Thyroid gland (tissue), 4 donors: ENCODE results near the gene HHLA2. TPM values are rescaled to one million over a fixed set of nuclear protein-coding genes. Genes with fewer than 3 reads are reported as not detected.
A peak's percentile ranks its signal among the peaks of the same experiment; 100 is the strongest.

Experiments
- DNase-seq, 2 donors: peaks; one replicate each; pipeline ENCODE4 v3.0.0-alpha.2; 2019
- H3K27ac ChIP-seq, 3 donors: fragments of 200-600 bp; sonication (generic); 1 replicate in 2 of 3; 2 replicates in 1 of 3; pipeline ENCODE4 v1.5.1; 2016 to 2019; ENCODE audit warnings: mild to moderate bottlenecking in 1 of 3, moderate library complexity in 1 of 3
- H3K27me3 ChIP-seq: fragments of 200-600 bp; sonication (generic); one replicate; pipeline ENCODE4 v1.5.1; 2019
- H3K36me3 ChIP-seq, 2 donors: fragments of 200-600 bp; sonication (generic); one replicate each; pipeline ENCODE4 v1.5.1; 2016 to 2019
- H3K4me1 ChIP-seq, 2 donors: fragments of 200-600 bp; sonication (generic); one replicate each; pipeline ENCODE4 v1.5.1; 2017 to 2019
- H3K4me3 ChIP-seq, 3 donors: fragments of 200-600 bp; sonication (generic); replicated peaks in 1 of 3; 1 replicate in 2 of 3; 2 replicates in 1 of 3; pipeline ENCODE4 v1.5.1; 2016; ENCODE audit warnings: mild to moderate bottlenecking in 1 of 3
- H3K9me3 ChIP-seq: fragments of 200-600 bp; sonication (generic); one replicate; pipeline ENCODE4 v1.5.1; 2017
- POLR2A ChIP-seq, 2 donors: fragments of 450-650 bp; IDR thresholded peaks; one replicate each; pipeline ENCODE4 v1.6.1; 2017; ENCODE audit warnings: antibody characterized with exemption in 2 of 2, mild to moderate bottlenecking in 2 of 2, moderate library complexity in 1 of 2
- WGBS, 2 donors: methylation state at CpG; one replicate each; pipeline ENCODE4 v1.1.5; 2017; 5-methylcytosine and 5-hydroxymethylcytosine counted together
- intact Hi-C: fragments of 100-400 bp; cut with DNase I; formaldehyde crosslinking; loops from one replicate; pipeline ENCODE4 v1.15.1; 2023
- total RNA-seq, 4 donors: library from RNA; depleted of rRNA; stranded (reverse); fragments of >200 nt; gene quantifications; one replicate each; pipeline ENCODE4 v1.2.3, GENCODE V29; 2016
- TF ChIP-seq, protein P1 (sequence below), 6 experiments: fragments of 200-600 bp in 3 of 6; fragments of 450-650 bp in 3 of 6; sonication (generic) in 3 of 6; IDR thresholded peaks; one replicate each; pipeline ENCODE4 v1.5.1; 2016 to 2019; ENCODE audit warnings: antibody characterized with exemption in 6 of 6, mild to moderate bottlenecking in 2 of 6, inconsistent platforms in 1 of 6, moderate library complexity in 1 of 6

The HHLA2 gene
- total RNA-seq, 4 donors from 2014 or later = not detected

DNA sequence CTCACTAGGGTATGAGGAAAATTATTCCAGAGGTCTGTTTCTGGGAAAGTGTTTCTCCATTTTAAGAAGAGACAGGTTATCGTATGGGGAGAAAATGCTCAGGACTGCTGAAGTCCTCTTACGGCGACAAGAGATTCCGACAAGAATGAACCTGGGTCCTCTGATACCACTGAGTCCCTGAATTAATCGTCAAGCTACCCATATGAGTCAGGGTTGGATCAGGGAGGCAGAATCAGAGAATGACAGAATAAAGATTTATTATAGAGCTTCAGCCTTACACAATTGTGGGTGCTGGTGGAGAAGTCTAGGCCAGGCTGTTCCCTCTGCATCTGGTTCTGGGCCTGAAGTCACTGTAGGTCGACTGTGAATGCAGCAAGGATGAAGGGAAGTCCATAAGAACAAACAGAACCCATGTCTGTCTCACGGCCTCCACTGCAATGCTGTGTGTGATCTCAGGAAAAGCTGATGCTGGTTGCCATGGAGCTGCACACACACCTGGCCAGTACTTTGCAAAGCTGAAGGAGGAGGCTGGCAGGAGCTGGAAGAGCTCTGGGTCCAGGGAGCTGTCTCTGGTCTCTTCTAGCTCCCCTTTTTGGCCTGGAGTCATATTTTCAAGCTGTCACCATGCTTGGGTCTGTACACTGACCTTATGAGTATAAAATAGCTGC, 83.9 kb downstream of the HHLA2 start:
- intact Hi-C loops = no loop called here
- Histone ChIP-seq H3K4me1 (peaks cover 6 to 12% of the 10 kb centered on the region in 2 donors), H3K4me3 (no peak overlapping the region), H3K9me3 (no peaks in the 10 kb centered on the region), H3K27me3 (no peaks in the 10 kb centered on the region), H3K27ac (no peak overlapping the region), H3K36me3 (no peaks in the 10 kb centered on the region)
- TF ChIP-seq POLR2A (IDR thresholded peaks at IDR 0.05) = no peak
- TF ChIP-seq, protein P1, sequence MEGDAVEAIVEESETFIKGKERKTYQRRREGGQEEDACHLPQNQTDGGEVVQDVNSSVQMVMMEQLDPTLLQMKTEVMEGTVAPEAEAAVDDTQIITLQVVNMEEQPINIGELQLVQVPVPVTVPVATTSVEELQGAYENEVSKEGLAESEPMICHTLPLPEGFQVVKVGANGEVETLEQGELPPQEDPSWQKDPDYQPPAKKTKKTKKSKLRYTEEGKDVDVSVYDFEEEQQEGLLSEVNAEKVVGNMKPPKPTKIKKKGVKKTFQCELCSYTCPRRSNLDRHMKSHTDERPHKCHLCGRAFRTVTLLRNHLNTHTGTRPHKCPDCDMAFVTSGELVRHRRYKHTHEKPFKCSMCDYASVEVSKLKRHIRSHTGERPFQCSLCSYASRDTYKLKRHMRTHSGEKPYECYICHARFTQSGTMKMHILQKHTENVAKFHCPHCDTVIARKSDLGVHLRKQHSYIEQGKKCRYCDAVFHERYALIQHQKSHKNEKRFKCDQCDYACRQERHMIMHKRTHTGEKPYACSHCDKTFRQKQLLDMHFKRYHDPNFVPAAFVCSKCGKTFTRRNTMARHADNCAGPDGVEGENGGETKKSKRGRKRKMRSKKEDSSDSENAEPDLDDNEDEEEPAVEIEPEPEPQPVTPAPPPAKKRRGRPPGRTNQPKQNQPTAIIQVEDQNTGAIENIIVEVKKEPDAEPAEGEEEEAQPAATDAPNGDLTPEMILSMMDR (IDR thresholded peaks at IDR 0.05) = no peak
- 81 to 93% methylated on average over 7 of the region's 7 CpGs for WGBS, 2 donors
- DNase-seq = no peak

DNA sequence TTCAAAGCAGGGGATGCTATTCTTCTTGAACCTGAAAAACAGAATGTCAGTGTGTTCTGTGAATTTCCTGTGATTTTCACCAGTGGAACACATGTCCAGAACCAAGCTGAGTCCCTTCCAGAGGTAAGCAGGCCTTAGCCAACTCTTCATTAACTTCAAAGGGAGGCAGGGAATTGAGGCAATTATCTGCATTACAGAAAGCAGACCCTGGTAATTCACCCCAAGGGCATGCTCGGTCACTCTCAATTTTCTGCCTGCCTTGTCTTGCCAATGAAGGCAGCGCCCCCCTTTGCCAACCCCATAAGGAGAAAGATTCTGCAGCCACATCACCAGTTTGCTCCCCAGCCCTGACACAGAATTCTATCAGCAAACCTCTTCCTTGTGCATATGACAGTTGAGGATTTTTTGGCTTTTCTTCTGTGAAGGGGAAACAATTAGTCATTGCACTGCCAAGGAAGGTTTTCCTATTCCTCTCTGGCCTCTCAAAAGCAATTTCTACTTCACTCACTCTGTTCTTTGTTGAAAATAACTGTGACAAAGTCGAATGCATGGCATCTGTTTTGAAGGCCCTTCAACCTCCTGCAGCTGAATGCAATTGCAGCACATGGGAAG, 85.3 kb downstream of the HHLA2 start:
- intact Hi-C loops = no loop called here
- H3K36me3 ChIP-seq = no peaks in the 10 kb centered on the region
- WGBS, 2 donors = 75 to 76% methylated on average over 3 of the region's 3 CpGs

DNA sequence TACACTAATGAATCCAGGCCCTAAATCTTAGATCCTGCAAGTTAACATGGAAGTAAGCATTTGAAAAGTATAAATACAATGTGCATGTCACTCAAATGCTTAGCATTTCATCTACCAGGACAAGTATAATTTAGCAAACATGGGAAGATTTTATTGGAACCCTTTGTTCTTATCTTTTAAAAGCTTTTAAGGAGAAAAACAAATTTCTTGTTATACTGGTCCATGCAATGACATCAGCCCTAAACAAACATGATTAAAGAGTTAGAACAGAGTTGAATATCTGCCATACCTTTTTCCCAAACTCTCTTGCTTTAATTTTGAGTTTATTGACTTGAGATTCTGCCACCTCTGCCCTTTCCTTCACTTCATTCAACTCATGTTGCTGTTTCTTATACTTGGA, 87.0 kb downstream of the HHLA2 start:
- peak overlapping the region in 2 of 3 donors; percentile 28 to 30 for H3K27ac ChIP-seq
- peaks cover 13 to 20% of the 10 kb centered on the region in 2 donors for H3K4me1 ChIP-seq
- H3K36me3 ChIP-seq = no peaks in the 10 kb centered on the region
- TF ChIP-seq, protein P1 (IDR thresholded peaks at IDR 0.05) = no peak
- no peak for TF ChIP-seq POLR2A (IDR thresholded peaks at IDR 0.05)
- H3K9me3 ChIP-seq = no peaks in the 10 kb centered on the region
- intact Hi-C loops = no loop called here
- no peaks in the 10 kb centered on the region for H3K27me3 ChIP-seq
- no peak for DNase-seq
- no peak overlapping the region for H3K4me3 ChIP-seq

More for the DNA sequence above, 85.3 kb downstream of the HHLA2 start:
- no peaks in the 10 kb centered on the region for H3K27me3 ChIP-seq
- H3K4me1 ChIP-seq = peaks cover 6 to 12% of the 10 kb centered on the region in 2 donors
- TF ChIP-seq, protein P1 (IDR thresholded peaks at IDR 0.05) = no peak
- no peak for TF ChIP-seq POLR2A (IDR thresholded peaks at IDR 0.05)
- no peaks in the 10 kb centered on the region for H3K9me3 ChIP-seq
- no peak overlapping the region for H3K4me3 ChIP-seq
- no peak overlapping the region for H3K27ac ChIP-seq
- no peak for DNase-seq

- WGBS, 2 donors = 30 to 39% methylated on average over 1 of the region's 1 CpG
- no peaks in the 10 kb centered on the region for H3K36me3 ChIP-seq
- no peaks in the 10 kb centered on the region for H3K9me3 ChIP-seq
- H3K27ac ChIP-seq = no peak overlapping the region
- no peak overlapping the region for H3K4me3 ChIP-seq
- H3K27me3 ChIP-seq = no peaks in the 10 kb centered on the region
- TF ChIP-seq, protein P1 (IDR thresholded peaks at IDR 0.05) = no peak
- no peak for TF ChIP-seq POLR2A (IDR thresholded peaks at IDR 0.05)
- H3K4me1 ChIP-seq = peaks cover 13 to 20% of the 10 kb centered on the region in 2 donors
- DNase-seq = no peak
- intact Hi-C loops = no loop called here
Measured at GRCh38 chr3:108387063-108387462, 90.7 kb downstream of the HHLA2 start.
